ENCODE measurements around the gene FAM120B.
"Not testable (repeated sequence)": the region's sequence is repeated elsewhere in the genome, so short reads cannot be mapped to it uniquely, and the experiment has no call there.

DNA sequence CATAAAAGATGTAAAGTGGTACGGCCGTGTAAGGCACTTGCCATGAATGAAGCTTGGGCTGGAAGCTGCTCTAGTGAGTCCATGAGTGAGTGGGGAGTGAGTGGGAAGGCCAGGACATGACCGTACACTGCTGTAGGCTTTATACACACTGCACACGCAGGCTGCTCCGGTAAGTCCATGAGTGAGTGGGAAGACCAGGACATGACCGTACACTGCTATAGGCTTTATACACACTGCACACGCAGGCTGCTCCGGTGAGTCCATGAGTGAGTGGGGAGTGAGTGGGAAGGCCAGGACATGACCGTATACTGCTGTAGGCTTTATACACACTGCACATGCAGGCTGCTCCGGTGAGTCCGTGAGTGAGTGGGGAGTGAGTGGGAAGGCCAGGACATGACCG, 41.9 kb upstream of the FAM120B start:
- TF ChIP-seq, protein P1, sequence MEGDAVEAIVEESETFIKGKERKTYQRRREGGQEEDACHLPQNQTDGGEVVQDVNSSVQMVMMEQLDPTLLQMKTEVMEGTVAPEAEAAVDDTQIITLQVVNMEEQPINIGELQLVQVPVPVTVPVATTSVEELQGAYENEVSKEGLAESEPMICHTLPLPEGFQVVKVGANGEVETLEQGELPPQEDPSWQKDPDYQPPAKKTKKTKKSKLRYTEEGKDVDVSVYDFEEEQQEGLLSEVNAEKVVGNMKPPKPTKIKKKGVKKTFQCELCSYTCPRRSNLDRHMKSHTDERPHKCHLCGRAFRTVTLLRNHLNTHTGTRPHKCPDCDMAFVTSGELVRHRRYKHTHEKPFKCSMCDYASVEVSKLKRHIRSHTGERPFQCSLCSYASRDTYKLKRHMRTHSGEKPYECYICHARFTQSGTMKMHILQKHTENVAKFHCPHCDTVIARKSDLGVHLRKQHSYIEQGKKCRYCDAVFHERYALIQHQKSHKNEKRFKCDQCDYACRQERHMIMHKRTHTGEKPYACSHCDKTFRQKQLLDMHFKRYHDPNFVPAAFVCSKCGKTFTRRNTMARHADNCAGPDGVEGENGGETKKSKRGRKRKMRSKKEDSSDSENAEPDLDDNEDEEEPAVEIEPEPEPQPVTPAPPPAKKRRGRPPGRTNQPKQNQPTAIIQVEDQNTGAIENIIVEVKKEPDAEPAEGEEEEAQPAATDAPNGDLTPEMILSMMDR (IDR thresholded peaks at IDR 0.05 in 4 of 5, conservative IDR thresholded peaks at IDR 0.05 in 1 of 5): not testable (repeated sequence)
- not testable (repeated sequence) for TF ChIP-seq POLR2A (IDR thresholded peaks at IDR 0.05)

Data from gastrocnemius medialis (tissue), 4 donors.